Urothelium cell line (cell line): ENCODE results near the gene KLF16.
A peak's percentile ranks its signal among the peaks of the same experiment; 100 is the strongest.

ENCODE experiments used
- DNase-seq: peaks from one replicate; pipeline ENCODE4 v3.0.0; 2011; ENCODE audit warnings: low spot score, mixed read lengths
- FAIRE-seq: peaks from 2 replicates; lab custom pipeline; 2011; peaks lifted over from hg19 to GRCh38; lab: Jason Lieb, UNC

KLF16 gene

GRCh38 chr19:1871630-1872029 lies 8.3 kb upstream of the KLF16 start:
- FAIRE-seq = no peak
- no peak for DNase-seq

- FAIRE-seq = no peak
- no peak for DNase-seq
These were observed 7.8 kb upstream of the KLF16 start for GRCh38 chr19:1871140-1871597.

DNA sequence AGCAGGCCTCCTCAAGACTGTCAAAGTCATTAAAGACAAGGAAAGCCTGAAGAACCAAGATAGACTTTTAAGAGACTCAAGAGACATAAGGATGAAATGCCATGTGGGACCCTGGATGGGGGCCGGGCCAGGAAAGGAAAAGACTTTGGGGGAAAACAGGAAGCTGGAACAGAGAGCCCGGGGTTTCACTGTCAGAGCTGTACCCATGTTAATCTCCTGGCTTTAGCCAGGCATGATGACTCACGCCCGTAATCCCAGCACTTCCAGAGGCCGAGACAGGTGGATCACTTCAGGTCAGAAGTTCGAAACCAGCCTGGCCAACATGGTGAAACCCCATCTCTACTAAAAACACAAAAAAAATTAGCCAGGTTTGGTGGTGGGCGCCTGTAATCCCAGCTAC lies 5.6 kb upstream of the KLF16 start:
- DNase-seq (no peak), FAIRE-seq (no peak)

DNA sequence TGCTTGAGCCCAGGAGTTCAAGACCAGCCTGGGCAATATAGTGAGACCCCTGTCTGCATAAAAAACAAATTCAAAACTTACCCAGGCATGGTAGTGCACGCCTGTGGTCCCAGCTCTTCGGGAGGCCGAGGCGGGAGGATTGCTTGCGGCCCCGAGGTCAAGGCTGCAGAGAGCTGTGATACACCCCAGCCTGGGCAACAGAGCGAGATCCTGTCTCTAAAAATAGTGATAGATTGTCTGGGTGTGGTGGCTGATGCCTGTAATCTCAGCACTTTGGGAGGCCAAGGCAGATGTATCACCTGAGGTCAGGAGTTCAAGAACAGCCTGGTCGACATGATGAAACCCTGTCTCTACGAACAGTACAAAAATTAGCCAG lies 4.0 kb upstream of the KLF16 start:
- no peak for DNase-seq
- FAIRE-seq = no peak

- FAIRE-seq = no peak
- DNase-seq = no peak
These were observed 3.4 kb upstream of the KLF16 start for GRCh38 chr19:1866693-1867348.

DNA sequence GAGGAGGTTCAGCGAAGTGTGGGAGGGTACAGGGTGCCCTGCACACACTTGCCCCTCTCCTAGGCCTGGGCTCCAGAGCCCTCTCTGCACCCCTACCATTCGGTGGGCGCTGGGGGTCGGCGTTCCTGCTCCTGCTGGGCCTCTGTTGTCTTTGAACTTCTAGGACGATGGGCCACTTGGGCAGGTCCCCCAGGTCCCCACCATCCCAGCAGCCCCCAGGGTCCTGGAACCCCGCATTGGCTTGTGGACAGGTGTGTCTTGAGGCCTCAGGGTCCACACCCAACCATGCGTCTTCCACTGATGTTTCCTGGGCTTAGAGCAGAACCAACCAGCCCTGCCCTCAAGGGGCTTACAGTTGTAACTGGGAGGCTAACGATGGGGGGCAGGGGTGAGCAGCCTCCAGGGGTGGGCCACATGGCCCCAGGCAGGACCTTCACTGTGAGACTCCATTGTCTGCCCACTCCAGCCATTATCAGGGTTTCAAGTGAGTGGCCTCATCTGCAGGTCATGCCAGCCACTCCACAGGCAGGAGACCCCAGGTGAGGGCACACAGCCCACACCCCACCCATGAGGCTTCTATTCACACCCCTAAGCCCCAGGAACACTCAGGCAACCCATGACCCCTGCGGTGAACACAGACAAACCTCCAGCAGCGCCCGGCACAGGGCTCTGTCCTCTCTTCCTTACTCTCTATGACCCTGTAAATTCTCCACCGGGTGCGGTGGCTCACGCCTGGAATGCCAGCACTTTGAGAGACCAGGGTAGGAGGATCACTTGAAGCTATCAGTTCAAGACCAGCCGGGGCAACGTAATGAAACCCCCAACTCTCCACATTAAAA lies 2.0 kb upstream of the KLF16 start:
- FAIRE-seq (no peak), DNase-seq (no peak)

DNA sequence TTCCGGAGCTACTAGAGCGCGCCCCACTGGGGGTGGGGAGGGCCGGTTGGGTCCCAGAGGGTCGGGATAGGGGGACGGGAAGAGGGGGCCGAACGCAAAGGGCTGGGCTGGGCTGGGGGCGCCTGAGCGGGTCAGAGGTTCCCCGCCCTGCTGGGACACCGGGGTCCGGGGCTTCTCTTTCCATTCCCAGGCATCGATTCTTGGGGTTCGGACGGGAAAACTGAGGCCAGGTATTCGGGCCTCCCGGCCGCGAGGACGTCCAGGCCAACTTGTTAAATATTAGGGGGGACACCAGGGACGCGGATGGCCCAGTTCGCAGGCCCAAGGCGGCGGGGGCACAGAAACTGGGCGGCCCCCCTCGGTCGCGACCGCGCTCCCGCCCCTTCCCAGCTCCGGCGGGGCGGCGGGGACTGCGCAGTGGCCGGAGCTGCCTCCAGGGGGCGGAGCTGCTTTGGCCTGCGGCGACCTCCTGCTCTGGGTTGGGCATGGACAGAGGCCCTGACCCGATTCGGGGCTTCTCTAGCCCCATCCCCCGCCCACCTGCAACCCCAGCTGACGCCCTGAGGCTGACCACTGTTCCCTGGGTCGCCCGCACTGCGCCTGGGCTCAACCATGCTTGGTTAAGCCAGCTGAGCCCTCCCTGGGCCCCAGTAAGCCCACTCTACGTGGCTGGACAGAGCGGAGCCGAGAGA lies 1.2 kb upstream of the KLF16 start:
- DNase-seq (no peak), FAIRE-seq (no peak)

- peak; percentile 91 for DNase-seq
- no peak for FAIRE-seq
These were observed 480 bp upstream of the KLF16 start for GRCh38 chr19:1863638-1864479.

DNA sequence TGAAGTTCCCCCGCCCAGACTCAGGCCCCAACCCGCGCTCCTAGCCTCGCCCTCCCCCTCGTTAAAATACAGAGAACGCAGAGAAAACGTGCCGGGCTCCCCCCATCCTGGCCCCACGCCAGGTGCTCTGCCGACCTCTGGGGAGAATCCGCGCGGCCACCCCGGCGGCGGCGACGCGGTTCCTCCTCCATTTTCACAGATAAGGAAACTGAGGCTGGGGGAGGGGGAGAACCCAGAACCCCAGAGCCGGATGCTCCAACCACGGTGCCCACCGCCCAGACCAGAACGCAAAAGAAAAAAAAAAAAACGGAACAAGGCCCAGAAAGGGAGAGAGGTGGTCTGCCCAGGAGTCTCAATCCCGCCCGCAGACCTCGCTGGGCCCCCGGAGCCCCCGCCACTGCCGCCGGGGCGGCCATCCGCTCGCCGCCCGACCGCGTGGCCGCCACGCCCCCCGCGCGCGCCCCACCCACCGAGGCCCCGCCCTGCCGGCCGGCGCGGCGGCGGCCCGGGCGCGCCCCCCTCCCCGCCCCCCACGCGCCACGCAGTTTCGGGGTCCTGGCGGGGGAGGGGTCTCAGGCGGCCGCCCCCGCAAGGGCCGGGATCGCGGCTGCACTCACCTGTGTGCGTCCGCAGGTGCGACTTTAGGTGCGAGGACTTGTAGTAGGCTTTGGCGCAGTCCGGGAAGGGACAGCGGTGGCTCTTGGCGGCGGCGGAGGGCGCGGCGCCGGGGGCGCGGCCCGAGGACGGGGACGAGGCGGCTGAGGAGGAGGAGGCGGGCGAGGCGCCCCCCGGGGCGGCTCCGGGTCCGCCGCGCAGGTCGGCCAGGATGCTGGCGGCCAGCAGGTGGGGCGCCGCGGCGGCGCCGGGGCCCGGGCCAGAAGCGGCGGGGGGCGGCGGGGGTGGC lies 703 bp downstream of the KLF16 start:
- DNase-seq (peak; percentile 71), FAIRE-seq (no peak)

DNA sequence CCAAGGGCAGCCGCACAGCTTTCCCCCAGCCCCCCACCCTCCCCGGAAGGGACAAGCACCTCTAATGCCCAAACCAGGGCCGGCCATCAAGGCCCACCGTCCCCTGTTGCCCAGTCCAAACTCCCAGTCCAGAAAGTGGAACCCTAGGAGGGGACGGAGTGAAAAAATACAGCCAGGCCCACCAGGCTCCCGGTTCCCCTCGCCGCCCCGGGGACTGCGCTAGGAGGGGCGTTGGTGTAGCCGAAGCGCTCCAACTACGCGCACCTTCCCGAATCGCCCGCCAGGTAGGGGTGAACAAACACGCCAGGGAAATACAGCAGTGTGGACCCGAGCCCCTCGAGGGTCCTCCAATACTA lies 1.3 kb downstream of the KLF16 start:
- DNase-seq (no peak), FAIRE-seq (no peak)

- FAIRE-seq (no peak), DNase-seq (no peak)
These were observed 1.8 kb downstream of the KLF16 start for GRCh38 chr19:1861599-1862031.

GRCh38 chr19:1860821-1861598 lies 2.4 kb downstream of the KLF16 start:
- no peak for FAIRE-seq
- no peak for DNase-seq

- DNase-seq (peak; percentile 48), FAIRE-seq (no peak)
These were observed 3.2 kb downstream of the KLF16 start for GRCh38 chr19:1860042-1860775.

DNA sequence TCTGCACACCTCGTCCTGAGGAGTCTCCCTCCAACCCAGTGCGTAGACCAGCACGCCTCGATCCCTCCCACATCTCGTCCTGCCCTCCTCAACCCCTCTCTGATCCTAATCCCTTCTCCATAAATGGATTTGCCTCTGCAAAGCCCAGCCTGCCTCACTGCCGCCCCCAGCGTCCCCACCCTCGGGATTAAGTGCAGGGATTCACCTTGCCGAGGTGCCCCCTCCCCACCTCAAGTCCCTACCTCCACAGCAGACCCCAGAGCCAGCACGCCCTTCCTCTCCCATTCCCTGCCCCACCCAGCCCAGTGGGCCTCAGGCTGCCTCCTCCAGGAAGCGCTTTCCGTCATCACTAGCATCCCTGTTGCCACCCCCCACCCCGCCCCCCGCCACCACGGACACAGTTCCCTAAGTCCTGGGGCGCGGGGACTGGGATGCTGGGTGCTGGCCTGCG lies 4.0 kb downstream of the KLF16 start:
- DNase-seq (no peak), FAIRE-seq (no peak)

DNA sequence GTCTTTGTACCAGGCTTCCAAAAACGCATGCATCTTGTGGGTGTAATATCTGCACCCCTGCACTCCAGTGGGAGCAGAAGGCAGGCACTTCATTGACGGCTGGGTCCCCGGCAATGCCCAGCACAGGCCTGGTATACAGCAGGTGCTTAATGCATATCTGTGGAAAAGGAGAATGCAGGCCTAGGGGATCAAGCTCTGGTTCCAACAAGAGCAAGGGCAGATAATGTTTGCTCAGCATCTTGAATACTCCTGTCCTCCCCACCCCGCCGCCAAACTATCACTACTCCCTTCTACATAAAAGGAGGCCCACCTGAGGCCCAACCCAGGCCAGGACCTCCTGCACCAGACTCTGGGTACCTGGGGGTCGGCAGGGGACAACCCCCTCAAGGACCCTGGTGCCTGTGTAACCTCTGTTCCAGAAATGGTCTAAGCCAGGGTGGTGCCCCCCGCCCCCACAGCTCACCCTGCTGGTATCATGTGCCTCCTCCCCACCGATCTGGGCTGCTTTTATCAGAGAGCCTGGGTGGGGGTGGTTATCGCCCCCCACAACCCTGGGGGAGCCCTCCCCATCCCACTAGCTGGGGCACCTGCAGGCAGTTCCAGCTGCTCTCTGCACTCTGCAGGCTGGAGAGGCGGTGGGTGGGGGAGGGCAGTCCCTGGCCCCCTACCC lies 4.8 kb downstream of the KLF16 start:
- DNase-seq (no peak), FAIRE-seq (no peak)

DNA sequence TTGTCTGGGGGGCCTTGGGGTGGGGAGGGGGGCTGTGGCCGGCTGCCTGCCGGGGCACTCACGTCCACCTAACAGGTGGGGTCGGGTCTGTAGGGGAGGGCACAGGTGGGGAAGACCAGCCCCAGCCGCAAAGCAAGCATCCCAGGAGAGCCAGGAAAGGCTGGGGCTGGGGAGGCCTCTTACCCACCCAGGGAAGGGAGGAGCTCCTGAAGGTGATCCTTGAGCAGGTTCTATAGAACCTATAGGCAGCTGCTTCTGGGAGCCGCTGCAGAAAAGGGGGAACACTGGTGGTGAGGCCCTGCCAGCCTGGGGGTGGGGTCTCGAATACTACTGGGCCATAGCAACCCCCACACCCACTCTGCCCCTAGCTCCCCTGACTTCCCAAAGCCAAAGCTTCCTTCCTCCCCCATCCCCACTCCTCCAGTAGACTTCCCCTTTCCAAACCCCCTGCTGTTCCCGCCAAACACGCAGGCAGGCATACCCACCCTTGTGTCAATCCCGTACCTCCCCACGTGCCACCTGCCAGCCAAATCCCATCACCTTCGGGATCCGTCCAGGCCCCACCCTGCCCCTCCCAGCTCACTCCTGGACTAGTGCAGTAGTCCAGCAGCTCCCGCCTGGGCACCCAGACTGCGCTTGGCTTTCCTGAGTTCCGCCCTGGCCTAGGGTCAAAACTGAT lies 5.6 kb downstream of the KLF16 start:
- FAIRE-seq (no peak), DNase-seq (no peak)
